WTC11 (cell line): Measurements from ENCODE around the gene ABHD10.

Experiments
- ATF3 ChIP-seq: sonication (generic); formaldehyde crosslinking; conservative IDR thresholded peaks from 2 replicates; pipeline ENCODE4 v1.8.1; 2022; ENCODE audit warnings: mild to moderate bottlenecking, missing genetic modification reagents
- CBFB ChIP-seq: sonication (generic); formaldehyde crosslinking; IDR thresholded peaks from 2 replicates; pipeline ENCODE4 v1.8.1; 2022; ENCODE audit warnings: mild to moderate bottlenecking, low read depth, missing genetic modification reagents
- CTCF ChIP-seq: fragments of 200-600 bp; IDR thresholded peaks from 2 replicates; pipeline ENCODE4 v1.8.0; 2022; ENCODE audit warnings: antibody characterized with exemption
- E2F5 ChIP-seq: sonication (generic); formaldehyde crosslinking; IDR thresholded peaks from 2 replicates; pipeline ENCODE4 v1.8.1; 2022; ENCODE audit warnings: mild to moderate bottlenecking, moderate library complexity, missing genetic modification reagents
- ELF4 ChIP-seq: sonication (generic); formaldehyde crosslinking; IDR thresholded peaks from 2 replicates; pipeline ENCODE4 v1.8.1; 2022; ENCODE audit warnings: low read depth, mild to moderate bottlenecking, moderate library complexity, missing genetic modification reagents
- ESRRA ChIP-seq: sonication (generic); formaldehyde crosslinking; IDR thresholded peaks from 2 replicates; pipeline ENCODE4 v1.8.1; 2022; ENCODE audit warnings: mild to moderate bottlenecking, missing genetic modification reagents, borderline replicate concordance
- TP53 ChIP-seq: sonication (generic); formaldehyde crosslinking; IDR thresholded peaks from 2 replicates; pipeline ENCODE4 v1.8.1; 2023; ENCODE audit warnings: mild to moderate bottlenecking, missing genetic modification reagents
- ZBTB21 ChIP-seq: sonication (generic); formaldehyde crosslinking; IDR thresholded peaks from 2 replicates; pipeline ENCODE4 v1.8.1; 2023; ENCODE audit warnings: mild to moderate bottlenecking, missing genetic modification reagents, borderline replicate concordance
- ZNF263 ChIP-seq: sonication (generic); formaldehyde crosslinking; IDR thresholded peaks from 2 replicates; pipeline ENCODE4 v1.8.1; 2022; ENCODE audit warnings: low read depth, mild to moderate bottlenecking, moderate library complexity, missing genetic modification reagents

GRCh38 chr3:112027826-112028225 is 49.0 kb downstream of the ABHD10 start:
- TF ChIP-seq CTCF (no peak), ESRRA (no peak), ATF3 (no peak), ZBTB21 (no peak), TP53 (CRISPR knock-in tag) (no peak), CBFB (CRISPR knock-in tag) (no peak), ZNF263 (CRISPR knock-in tag) (no peak), ELF4 (CRISPR knock-in tag) (no peak), E2F5 (CRISPR knock-in tag) (no peak)
